Inferior parietal cortex (tissue), 1 donor: ENCODE data around the gene MRPL9.

Experiments used
- DNase-seq: peaks from one replicate; pipeline ENCODE4 v3.0.0-alpha.2; 2016; ENCODE audit errors: extremely low spot score

MRPL9 gene

DNA sequence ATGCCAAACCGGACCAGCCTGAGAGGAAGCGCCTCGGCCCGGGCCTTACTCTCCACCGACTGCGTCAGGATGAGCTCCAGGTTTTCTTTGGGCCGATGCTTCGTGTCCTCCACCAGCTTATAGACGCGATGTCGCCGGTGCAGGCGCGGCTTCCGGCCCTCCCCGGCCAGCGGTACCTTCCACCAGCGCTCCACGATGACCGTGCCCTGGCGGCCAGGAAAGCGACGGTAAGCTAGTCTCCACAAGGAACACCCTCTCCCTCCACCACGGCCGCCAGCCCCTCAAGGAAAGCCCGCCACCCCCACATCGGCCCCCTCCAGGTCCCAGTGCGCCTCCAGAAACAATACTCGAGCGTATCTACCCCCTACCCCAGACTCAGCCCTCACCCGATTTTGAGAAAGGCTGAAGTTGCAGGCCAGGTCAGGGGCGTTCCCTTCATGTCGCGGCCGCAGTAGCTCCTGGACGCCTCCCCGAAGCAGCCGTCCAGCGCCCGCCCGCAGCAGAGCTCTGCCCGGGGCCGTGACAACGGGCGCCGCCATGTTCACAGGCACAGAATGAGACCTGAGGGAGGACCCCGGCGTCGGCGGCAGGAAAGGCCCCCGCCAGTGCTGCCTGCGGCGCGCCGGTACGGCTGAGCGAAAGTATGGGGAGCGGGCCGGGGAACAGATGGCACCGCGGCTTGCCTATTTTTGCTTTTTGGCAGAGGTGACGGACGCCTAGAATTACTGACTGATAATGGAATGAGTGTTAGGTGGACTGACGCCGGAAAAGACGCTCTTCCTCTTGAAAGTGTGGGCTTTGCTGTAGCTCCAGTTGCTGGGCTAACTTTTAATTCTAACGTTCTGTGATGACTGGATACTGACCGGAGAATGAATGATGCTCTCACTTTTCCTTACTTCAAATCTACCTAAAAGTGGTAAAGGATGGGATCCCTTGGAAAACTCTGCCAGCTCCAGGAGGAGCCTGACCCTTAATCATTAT, at the start of gene MRPL9:
TSS of gene MRPL9 (minus strand) at position 556 of the 981 bp plus-strand sequence. CDS start at position 539, 17 bp downstream.
- DNase-seq, result peak; percentile 83

DNA sequence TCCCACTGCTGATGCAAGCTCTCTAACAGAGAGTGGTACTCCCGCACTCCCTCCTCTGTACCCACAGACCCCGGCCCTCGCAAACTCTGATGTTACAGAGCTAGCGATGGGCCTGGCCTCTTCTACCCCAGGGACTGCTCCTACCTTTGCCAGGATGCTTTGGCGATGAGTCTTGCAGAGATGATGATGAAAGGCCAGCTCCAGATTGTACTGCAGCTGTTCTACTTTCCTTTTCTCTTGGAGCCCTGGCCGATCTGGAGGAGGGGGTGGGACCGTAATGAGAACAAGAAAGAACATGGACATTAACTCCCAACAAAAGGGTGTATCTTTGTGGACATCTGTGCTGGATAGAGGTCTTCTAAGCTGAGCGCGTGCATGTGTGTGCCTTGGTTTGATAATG, 47.9 kb upstream of the MRPL9 start:
- DNase-seq, result no peak

DNA sequence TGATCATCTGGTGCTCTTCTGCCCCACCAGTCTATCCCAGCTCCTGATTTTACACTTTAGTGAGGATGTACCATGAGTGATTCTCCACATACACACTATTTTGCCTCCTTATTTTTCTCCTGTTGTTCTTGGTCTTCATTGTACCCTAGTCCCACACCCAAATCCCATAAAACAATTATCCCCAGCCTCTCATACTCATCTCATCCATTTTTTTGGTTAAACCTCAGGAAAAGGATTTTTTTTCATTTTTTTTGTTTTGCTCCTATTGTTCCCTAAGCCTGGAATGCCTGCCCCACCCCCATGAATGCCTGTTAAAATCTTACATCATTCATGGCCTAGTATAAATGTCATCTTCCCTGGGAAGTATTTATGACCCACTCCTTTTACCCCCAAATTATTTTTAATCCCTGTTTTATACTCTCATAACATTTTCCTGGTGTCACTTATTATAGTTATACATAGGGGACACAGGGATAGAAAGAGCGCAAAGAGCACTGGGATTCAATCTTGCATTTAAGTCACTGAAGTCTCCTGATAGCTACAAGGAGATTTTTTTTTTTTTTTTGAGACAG, 46.8 kb upstream of the MRPL9 start:
- no peak for DNase-seq

DNA sequence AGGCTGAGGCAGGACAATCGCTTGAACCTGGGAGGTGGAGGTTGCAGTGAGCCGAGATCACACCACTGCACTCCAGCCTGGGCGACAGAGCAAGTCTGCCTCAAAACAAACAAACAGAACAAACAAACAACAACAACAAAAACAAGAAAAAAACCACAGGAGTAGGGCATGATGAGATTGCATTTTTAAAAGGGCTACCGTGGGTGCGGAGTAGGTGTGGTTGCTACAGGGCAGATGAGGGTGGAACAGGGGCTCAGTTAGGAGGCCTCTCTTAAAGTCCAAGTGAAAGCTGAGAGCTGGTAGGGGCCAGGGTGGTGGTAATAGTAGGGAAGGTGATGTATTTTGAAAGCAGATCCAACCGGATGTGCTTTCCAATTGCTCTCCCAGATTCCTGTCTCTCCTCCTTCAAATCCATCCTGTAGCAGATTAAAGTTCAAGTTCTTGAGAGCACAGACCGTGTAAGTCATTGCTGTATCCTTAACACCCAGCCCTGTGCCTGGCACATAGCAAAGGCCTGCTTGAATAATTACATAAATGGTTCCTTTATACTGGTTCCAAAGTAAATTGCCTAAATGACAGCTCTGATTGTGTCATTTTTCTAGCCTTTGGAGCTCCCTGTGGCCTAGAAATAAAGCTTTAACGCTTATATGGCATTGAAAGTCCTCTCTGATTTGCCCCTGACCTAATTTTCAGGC, 46.1 kb upstream of the MRPL9 start:
- peak; percentile 36 for DNase-seq

DNA sequence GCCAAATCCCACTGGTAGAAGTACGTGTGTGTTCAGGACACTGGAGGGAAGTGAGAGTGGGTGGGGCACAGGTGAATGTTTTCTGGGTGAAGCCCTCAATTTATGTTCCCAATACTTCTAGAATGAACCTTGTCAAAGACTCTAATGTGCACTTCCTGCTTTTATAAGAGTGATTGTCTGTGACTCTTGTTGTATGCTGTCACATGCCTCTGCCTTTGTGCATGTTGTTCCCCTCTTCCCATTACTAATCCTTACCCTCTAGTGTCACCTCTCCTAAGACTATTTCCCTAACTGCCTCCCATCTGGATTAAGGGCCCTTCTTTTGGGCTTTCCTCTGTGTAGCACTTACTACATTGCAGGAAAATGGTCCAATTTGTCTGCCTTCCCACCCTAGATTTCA, 44.5 kb upstream of the MRPL9 start:
- DNase-seq, result no peak

DNA sequence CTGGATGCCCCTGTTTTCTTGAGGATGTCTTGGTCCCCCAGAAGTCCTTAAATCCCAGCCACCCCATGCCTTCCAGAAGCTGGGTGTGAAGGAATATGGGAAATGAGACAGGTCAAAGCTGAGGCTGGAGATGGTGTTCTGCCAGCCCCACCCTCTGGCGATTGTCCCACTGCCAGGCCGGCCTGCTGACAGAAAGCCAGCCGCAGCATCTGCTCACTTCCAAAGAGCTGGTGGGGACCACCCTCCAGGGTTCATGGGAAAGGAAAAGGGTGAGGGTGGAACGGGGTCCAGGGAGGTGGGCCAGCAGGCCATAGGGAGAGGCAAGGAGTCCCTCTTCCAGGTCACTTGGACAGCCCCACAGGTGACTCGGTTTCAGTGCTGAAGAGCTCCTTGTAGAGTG, 43.8 kb upstream of the MRPL9 start:
- no peak for DNase-seq

DNA sequence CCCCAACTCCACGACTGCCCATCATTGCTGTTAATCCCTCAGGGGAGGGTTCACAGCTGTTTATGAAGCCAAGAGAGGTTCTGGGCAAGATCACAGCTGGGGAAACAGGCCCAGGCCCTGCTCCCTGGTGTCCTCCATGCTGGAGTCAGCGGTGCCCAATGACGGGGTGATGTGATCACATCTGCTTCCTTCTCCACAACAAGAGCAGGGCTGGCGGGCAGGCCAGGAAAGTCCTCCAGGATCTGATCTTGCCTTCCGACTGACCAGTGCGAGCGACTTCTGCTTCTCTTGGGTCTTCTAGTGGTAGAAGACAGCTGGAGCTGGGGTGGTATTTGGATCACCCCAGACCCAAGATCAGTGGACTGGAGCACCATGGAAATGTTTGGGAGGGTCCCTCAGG, 42.9 kb upstream of the MRPL9 start:
- DNase-seq, result no peak

DNA sequence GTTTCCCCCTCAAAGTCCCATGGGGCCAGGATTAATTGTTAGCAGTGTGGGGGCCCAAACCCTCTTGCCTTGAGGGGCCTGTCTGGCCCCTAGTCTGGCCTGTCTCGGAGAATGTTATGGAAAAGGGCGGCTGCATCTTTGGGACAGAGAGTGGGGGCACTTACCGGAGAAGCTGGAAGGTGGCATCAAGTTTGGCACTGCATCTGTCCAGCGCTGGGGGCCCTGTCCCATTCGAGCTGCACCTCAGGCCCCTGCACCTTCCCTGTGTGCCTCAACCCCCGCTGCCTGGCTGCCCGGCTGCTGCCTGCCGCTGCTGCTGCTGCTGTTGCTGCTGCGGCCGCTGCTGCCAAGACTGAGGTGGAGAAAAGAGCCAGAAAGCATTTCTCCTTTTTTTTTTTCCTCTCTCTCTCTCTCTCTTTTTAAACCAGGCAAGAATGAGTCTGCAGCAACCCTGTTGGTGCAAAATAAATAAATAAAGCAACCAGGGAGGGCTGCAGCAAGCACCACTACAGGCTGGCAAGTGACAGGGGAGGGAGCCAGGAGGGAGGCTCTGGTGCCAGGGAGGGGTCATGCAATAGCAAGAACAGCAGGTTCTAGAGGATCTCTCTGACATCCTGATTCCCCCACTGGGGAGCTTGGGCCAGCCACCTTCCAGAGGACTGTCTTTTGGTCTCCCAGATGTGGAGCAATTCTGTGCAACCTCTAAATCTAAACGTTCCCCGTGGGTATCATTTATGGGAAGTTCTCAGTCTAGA, 41.9 kb upstream of the MRPL9 start, which contains the start of gene LINGO4:
TSS of gene LINGO4 (minus strand) at position 354 of the 755 bp plus-strand sequence. CDS start 2,715 bp downstream, outside the sequence.
- DNase-seq, result no peak

DNA sequence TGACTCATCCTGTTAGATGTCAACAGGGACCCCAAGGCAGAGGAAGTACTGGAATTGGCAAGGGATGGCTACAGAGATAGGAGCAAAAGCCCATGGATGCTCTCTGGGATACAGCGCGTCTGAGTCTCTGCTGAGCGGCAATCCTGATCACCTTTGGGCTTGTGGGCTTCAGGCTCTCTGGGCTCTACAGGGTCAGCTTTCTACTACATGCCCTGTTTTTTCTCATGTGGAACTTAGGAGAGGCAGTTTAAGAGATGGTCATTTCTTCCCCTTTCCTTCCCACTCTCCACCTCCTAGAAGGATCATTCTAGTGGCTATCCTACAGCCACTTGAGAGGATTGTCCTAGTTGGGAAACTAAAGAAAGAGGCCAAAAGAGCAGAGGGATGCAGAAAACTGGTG, 40.6 kb upstream of the MRPL9 start:
- DNase-seq, result no peak

DNA sequence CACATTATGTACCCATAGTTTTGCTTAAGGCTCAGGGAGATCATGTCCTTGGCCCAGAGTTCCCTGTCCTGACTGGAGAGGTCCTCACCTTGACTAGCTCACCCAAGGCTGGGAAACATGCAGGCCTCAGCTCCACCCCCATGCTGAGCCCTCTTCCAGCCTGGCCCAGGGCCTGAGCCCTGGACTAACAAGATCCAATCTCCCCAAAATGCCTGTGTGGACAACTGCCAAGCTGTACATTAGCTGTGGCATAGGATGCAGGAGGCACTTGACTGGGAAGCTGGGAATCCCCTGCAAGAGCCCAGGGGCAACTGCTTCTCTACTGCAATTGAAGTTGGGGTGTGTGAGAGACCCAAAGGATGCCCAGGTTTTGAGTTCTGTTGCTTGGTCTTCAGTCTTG, 39.9 kb upstream of the MRPL9 start:
- DNase-seq, result no peak

DNA sequence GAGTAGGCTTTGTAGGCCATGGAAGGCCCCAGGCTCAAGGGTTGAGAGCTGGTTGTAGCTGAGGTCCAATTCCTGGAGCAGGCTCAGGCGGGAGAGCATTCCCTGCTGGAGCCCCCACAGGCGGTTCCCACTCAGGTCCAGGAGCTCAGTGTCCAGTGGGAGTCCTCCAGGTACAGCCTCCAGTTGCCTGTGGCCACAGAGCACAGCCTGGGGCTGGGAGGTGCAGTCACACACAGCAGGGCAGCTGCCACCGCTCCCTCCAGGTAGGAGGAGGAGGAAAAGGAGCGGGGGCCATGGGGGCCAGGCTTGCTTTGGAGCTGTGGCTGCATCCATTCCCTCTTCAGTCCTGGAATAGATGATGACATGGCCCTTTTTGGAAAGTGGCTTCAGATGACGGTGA, 39.1 kb upstream of the MRPL9 start:
- no peak for DNase-seq

DNA sequence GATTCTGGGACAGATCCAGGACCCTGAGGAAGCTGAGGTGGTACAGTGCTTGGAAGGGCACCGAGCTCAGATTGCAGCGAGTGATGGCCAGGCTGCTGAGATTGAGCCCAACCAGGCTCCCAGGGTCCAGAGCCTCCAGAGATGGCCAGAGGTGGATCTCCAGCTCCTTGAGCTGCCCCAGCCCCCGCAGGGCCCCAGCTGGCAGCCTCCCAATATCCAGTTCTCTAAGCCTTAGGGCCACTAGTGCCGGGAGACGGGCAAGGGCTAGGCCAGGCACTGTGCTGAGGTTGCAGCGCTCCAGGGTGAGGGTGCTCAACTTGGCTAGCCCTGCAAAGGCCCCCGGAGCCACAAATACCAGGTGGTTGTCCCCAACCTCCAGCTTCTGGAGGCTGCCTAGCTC, 38.5 kb upstream of the MRPL9 start:
- DNase-seq, result no peak

DNA sequence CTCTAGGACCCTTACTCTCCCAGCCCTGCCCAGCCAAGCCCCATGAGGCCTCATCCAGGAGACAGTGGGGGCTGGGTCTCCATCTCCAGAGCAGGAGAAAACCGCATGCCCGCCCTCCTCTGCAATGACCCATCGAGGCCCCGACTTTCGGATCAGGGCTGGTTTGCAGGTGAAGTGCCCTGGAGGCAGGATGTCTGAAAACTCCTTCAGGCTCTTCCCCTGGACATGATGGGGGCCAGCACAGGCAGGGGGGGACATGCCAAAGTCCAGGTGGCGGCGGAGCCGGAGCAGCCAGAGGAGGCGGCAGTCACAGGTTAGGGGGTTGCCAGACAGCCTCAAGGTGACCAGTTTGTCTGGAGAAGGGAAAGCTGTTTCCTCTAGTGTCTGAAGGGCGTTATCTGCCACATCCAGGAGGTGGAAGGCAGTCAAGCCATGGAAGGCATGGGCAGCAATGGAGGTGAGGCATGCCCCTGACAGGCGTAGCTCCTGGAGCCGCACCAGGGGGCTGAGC, 38.1 kb upstream of the MRPL9 start:
- DNase-seq, result no peak

DNA sequence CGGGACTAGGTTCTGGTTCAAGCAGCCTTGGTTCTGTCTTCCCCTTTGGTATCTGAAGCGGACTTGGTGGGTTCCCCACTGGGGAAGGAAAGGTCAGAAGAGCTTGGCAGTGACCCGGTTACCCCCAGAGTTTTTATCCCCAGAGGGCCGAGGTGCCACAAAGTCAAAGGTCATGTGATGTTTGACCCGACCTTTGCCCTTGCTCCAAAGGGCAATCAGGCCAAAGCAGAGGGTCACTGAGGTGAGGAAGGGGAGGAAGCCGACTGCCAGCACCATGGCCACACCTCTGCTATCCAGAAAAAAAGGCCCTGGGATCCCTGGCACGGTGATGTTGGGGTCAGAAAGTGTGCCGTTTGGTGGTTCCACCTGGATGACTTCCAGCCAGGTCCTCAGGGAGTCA, 37.5 kb upstream of the MRPL9 start:
- no peak for DNase-seq

DNA sequence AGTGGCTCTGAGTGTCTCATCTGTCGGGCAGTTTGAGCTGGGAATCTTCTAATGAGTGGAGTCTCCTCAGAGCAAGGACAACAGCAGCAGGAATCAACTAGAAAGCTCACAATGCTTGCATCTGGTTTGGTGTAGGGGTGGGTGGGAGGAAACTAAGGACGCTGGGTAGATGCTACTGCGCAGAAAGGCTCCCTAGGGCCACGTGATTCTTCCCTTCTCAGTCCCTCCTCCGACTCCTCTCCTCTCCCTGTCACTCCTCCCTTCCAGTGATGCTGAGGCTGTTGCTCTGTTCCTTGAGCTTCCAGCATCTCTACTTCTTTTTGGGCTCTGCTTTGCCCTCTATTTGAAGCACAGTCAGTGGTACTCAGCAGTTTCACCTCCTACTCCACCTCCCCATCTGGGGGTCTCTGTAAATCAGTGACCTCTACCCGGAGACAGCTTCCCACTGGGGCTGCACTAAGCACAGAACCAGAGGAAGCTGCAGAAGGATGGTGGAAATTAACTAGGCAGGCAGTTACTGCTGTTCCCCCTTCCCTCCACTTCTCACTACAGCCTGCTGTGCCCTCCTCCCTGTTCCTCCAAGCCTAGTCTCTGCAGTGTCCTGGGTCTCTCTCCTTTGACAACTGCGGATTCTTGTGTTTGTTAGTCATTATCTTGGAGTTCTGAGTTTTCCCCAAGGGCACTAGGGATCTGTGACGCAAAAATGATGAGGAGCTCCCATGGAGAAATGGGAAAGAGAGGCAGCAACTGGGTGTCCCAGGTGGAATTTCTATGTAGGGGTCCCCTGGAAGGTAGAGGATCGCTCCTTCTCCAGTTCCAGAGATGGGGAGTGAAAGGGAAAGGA, 36.1 kb upstream of the MRPL9 start:
- DNase-seq, result no peak

DNA sequence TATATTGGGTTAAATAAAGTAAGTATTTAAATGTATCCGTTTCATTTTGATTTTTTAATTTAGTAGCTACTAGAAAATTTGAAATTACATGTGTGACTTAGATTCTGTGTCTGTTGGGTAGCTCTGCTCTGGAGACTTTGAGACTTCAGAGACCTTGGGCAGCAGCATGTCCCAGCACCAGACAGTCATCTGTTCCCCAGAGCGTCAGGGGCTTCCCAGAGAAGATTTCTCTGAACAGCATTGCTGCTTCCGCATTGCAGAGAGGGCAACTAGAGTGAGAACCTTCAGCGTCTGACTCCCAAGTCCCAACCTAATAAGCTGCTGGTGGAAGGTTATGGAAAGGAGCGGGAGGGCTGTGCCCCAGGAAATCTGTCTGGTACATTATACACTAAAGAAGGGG, 35.3 kb upstream of the MRPL9 start:
- DNase-seq, result no peak

DNA sequence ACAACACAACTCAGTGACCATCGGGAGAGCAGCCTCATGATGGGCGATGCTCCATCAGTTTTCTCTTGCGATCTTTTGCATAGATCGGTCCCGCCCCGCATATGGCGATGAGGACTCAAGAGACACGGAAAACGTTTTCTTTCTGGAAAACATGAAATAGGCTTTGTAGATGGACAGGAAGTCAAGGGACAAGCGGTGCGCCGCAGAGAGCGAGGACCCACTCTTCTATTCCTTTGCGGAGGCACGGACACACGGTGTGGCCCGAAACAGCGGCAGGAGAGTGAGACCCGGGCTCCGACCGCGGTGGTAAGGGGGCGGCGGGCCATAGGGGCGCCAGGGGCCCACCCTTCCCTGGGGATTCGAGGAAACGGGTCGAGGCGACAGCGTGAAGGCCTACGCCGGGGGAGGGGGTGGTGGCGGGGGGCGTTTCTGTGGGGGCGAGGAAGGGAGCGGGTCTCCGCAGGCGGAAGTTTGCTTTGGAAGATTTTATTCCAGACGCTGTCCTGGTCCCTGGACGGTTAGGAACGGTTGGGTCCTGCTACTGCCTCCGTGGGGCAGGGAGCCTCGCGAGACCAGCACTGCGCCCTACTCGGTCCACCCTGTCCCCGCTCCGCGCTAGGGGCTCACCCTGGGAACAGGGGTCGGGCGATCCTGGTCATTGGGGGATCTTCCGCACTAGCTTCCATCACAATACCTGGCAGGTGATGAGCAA, 27.8 kb upstream of the MRPL9 start:
- no peak for DNase-seq

DNA sequence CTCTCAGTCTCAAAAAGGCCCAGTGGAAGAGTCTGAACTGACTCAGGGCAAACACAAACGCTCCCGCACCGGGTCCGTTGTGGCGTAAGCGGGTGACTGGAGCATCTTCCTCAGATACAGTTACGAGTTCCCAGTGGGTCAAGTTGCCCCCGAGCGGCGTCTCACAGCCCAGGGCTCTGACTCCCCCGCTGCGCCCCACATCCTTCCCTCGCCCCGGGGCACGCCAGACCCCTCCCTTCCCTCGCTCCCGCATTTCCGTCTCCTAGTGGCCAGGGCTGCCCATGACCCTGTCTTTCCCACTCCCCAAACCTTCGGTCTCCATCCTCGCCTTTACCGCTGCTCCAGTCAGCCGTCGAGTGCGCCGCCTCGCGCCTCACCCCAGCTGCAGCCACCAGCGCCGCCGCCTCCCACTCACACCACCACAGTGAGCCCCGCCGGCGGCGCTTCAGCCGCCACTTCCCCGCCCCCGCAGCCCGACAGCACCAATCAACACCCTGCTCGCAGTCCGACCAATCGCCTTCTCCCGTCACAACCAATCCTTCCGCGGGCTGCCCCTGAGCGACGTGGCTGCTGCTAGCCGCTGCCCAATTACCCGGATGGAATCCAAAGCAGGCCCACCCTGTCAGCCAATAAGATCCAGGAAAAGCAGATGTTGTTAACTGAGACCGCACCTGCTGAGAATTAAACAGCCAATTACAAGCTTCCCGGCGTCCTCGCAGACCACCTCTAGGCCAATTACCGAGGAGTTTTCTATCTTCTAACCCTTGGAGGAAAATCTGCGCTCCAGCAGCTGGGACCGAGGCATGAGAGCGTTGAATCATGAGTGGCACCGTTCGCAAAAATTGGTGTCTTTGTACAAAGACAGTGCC, 27.0 kb upstream of the MRPL9 start, which contains the start of gene TDRKH:
TSS of gene TDRKH (minus strand) at position 430 of the 869 bp plus-strand sequence. CDS start 7,478 bp downstream, outside the sequence.
- peak; percentile 98 for DNase-seq

DNA sequence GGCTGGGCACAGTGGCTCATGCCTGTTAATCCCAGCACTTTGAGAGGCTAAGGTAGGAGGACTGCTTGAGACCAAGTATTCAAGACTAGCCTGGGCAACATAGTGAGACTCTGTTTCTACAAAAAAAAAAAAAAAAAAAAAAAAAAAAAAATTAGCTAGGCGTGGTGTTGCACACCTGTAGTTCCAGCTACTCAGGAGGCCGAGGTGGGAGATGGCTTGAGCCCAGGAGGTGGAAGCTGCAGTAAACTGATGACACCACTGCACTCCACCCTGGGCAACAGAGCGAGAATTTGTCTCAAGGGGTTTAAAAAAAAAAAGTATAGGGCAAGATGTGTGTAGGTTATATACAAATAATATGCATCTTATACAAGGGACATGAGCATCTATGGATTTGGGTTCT, 24.4 kb upstream of the MRPL9 start:
- DNase-seq, result no peak
